GM23338 (cell line): ENCODE data around the gene TNNT3. TPM values are rescaled to one million over a fixed set of nuclear protein-coding genes. Genes with fewer than 3 reads are reported as not detected.

Source experiments
- ATAC-seq: fragments of 200-7000 bp; cut with Tn5 transposase; 3 replicates; pipeline ENCODE4 v1.9.1; 2020
- DNase-seq: peaks from one replicate; pipeline ENCODE4 v3.0.0-alpha.2; 2015; ENCODE audit warnings: low spot score
- H2AFZ ChIP-seq: fragments of 200-600 bp; sonication (generic); 2 replicates; pipeline ENCODE4 v1.8.0; 2016; ENCODE audit warnings: antibody characterized with exemption, mild to moderate bottlenecking, moderate library complexity
- H3F3A ChIP-seq: fragments of 200-600 bp; sonication (generic); replicated peaks from 2 replicates; pipeline ENCODE4 v1.8.0; 2017; ENCODE audit warnings: antibody characterized with exemption, mixed run types, low read depth
- H3K27ac ChIP-seq: fragments of 200-600 bp; sonication (generic); 2 replicates; pipeline ENCODE4 v1.6.1; 2016; ENCODE audit warnings: low read depth
- H3K27me3 ChIP-seq: fragments of 200-600 bp; sonication (generic); 2 replicates; pipeline ENCODE4 v1.8.0; 2016; ENCODE audit warnings: mild to moderate bottlenecking, mixed run types, moderate library complexity; ENCODE audit not compliant: insufficient read depth
- H3K36me3 ChIP-seq: fragments of 200-600 bp; sonication (generic); 2 replicates; pipeline ENCODE4 v1.8.0; 2016; ENCODE audit warnings: mild to moderate bottlenecking; ENCODE audit not compliant: insufficient read depth
- H3K4me1 ChIP-seq: fragments of 200-600 bp; sonication (generic); 2 replicates; pipeline ENCODE4 v1.8.0; 2016; ENCODE audit warnings: mild to moderate bottlenecking, moderate library complexity; ENCODE audit not compliant: insufficient read depth
- H3K4me2 ChIP-seq: fragments of 200-600 bp; sonication (generic); 2 replicates; pipeline ENCODE4 v1.7.1; 2017; ENCODE audit warnings: mixed run types
- H3K4me3 ChIP-seq: fragments of 200-600 bp; sonication (generic); 2 replicates; pipeline ENCODE4 v1.6.1; 2016; ENCODE audit warnings: mixed run types
- H3K79me2 ChIP-seq: fragments of 200-600 bp; sonication (generic); replicated peaks from 2 replicates; pipeline ENCODE4 v1.8.0; 2017; ENCODE audit warnings: mild to moderate bottlenecking; ENCODE audit not compliant: insufficient read depth
- H3K9me2 ChIP-seq: fragments of 200-600 bp; sonication (generic); 2 replicates; pipeline ENCODE4 v1.8.0; 2017; ENCODE audit not compliant: insufficient read depth
- H4K20me1 ChIP-seq: fragments of 200-600 bp; sonication (generic); replicated peaks from 2 replicates; pipeline ENCODE4 v1.8.0; 2017; ENCODE audit warnings: mild to moderate bottlenecking; ENCODE audit not compliant: insufficient read depth
- H3K27ac Mint-ChIP-seq: 2 replicates; pipeline ENCODE4 v1.8.0; 2020; ENCODE audit warnings: inconsistent platforms, mild to moderate bottlenecking, moderate library complexity, mixed read lengths
- H3K27me3 Mint-ChIP-seq: 3 replicates; pipeline ENCODE4 v1.8.0; 2022; ENCODE audit warnings: low read depth, mild to moderate bottlenecking, moderate library complexity, mixed read lengths, inconsistent platforms; ENCODE audit not compliant: insufficient read depth, poor library complexity
- H3K36me3 Mint-ChIP-seq: 3 replicates; pipeline ENCODE4 v1.8.0; 2021; ENCODE audit warnings: low read depth, mild to moderate bottlenecking, inconsistent platforms, moderate library complexity, mixed read lengths
- H3K4me1 Mint-ChIP-seq: 3 replicates; pipeline ENCODE4 v1.8.0; 2020; ENCODE audit warnings: mild to moderate bottlenecking, inconsistent platforms, mixed read lengths
- H3K4me3 Mint-ChIP-seq: 3 replicates; pipeline ENCODE4 v1.8.0; 2021; ENCODE audit warnings: moderate library complexity, mild to moderate bottlenecking, inconsistent platforms, mixed read lengths
- H3K9me3 Mint-ChIP-seq: 3 replicates; pipeline ENCODE4 v1.8.0; 2020; ENCODE audit warnings: moderate library complexity, mild to moderate bottlenecking, inconsistent platforms, mixed read lengths
- CREB1 ChIP-seq: fragments of 250-450 bp; sonication (Bioruptor Pico); IDR thresholded peaks from 2 replicates; pipeline ENCODE4 v1.5.0; 2020; ENCODE audit warnings: low read depth, mild to moderate bottlenecking, moderate library complexity
- CTCF ChIP-seq, 2 experiments: fragments of 200-600 bp in 1 of 2; sonication (generic) in 1 of 2; conservative IDR thresholded peaks; 2 replicates each; pipeline versions ENCODE4 v1.5.1 to v1.6.1; 2016 to 2017; ENCODE audit warnings: antibody characterized with exemption in 2 of 2, low read depth in 2 of 2, mild to moderate bottlenecking in 2 of 2, moderate library complexity in 1 of 2
- EZH2 ChIP-seq: fragments of 200-600 bp; sonication (generic); IDR thresholded peaks from one replicate; pipeline ENCODE4 v1.8.0; 2017; ENCODE audit warnings: antibody characterized with exemption, mild to moderate bottlenecking, low read depth; ENCODE audit not compliant: unreplicated experiment
- EZH2phosphoT487 ChIP-seq: fragments of 200-600 bp; sonication (generic); IDR thresholded peaks from one replicate; pipeline ENCODE4 v1.8.1; 2018; ENCODE audit warnings: antibody characterized with exemption; ENCODE audit not compliant: unreplicated experiment
- NANOG ChIP-seq: IDR thresholded peaks from 2 replicates; pipeline ENCODE4 v1.6.1; 2016; ENCODE audit warnings: antibody characterized with exemption, borderline replicate concordance
- POLR2AphosphoS5 ChIP-seq: IDR thresholded peaks from 2 replicates; pipeline ENCODE4 v1.6.1; 2016; ENCODE audit warnings: antibody characterized with exemption, low read depth
- ZNF331 ChIP-seq: fragments of 250-450 bp; sonication (Bioruptor Pico); IDR thresholded peaks from 2 replicates; pipeline ENCODE4 v1.5.0; 2020; ENCODE audit warnings: low read depth, mild to moderate bottlenecking, moderate library complexity
- ZNF462 ChIP-seq: fragments of 250-450 bp; sonication (Bioruptor Pico); IDR thresholded peaks from 2 replicates; pipeline ENCODE4 v1.5.0; 2020; ENCODE audit warnings: mild to moderate bottlenecking, moderate library complexity
- polyA plus RNA-seq: library from polyadenylated mRNA; unstranded; fragments of >200 nt; fragmentation: Nextera tagmentation; extraction: Ambion mirVana; gene quantifications from 2 replicates; pipeline ENCODE4 v1.2.1, GENCODE V29; 2016
- total RNA-seq: library from RNA; depleted of rRNA; stranded (reverse); fragments of >200 nt; shearing (Covaris generic); gene quantifications from 2 replicates; pipeline ENCODE4 v1.2.3, GENCODE V29; 2014
- TF ChIP-seq, protein P1 (sequence below): IDR thresholded peaks from one replicate; pipeline ENCODE4 v1.6.1; 2018; ENCODE audit warnings: antibody characterized with exemption; ENCODE audit not compliant: unreplicated experiment
- TF ChIP-seq, protein P2 (sequence below): IDR thresholded peaks from 2 replicates; pipeline ENCODE4 v1.6.1; 2016; ENCODE audit warnings: antibody characterized with exemption

The TNNT3 gene
- total and polyA plus RNA-seq, 2 experiments from 2014 or later, result not detected

GRCh38 chr11:1927026-1927847, 7.7 kb downstream of the TNNT3 start:
- H3K9me2 ChIP-seq, result no peaks in the 10 kb centered on the region
- H4K20me1 ChIP-seq, result no peaks in the 10 kb centered on the region
- no peak overlapping the region for H3K4me3 ChIP-seq
- TF ChIP-seq ZNF331 (CRISPR knock-in tag) (no peak), POLR2AphosphoS5 (no peak), ZNF462 (CRISPR knock-in tag) (no peak), EZH2phosphoT487 (no peak), EZH2 (no peak), CREB1 (CRISPR knock-in tag) (no peak), CTCF (conservative IDR thresholded peaks at IDR 0.05; ENCODE audit: low read depth in 2 of 2) (no peak), NANOG (no peak)
- TF ChIP-seq, protein P1, sequence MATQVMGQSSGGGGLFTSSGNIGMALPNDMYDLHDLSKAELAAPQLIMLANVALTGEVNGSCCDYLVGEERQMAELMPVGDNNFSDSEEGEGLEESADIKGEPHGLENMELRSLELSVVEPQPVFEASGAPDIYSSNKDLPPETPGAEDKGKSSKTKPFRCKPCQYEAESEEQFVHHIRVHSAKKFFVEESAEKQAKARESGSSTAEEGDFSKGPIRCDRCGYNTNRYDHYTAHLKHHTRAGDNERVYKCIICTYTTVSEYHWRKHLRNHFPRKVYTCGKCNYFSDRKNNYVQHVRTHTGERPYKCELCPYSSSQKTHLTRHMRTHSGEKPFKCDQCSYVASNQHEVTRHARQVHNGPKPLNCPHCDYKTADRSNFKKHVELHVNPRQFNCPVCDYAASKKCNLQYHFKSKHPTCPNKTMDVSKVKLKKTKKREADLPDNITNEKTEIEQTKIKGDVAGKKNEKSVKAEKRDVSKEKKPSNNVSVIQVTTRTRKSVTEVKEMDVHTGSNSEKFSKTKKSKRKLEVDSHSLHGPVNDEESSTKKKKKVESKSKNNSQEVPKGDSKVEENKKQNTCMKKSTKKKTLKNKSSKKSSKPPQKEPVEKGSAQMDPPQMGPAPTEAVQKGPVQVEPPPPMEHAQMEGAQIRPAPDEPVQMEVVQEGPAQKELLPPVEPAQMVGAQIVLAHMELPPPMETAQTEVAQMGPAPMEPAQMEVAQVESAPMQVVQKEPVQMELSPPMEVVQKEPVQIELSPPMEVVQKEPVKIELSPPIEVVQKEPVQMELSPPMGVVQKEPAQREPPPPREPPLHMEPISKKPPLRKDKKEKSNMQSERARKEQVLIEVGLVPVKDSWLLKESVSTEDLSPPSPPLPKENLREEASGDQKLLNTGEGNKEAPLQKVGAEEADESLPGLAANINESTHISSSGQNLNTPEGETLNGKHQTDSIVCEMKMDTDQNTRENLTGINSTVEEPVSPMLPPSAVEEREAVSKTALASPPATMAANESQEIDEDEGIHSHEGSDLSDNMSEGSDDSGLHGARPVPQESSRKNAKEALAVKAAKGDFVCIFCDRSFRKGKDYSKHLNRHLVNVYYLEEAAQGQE, result no peak
- TF ChIP-seq, protein P2, sequence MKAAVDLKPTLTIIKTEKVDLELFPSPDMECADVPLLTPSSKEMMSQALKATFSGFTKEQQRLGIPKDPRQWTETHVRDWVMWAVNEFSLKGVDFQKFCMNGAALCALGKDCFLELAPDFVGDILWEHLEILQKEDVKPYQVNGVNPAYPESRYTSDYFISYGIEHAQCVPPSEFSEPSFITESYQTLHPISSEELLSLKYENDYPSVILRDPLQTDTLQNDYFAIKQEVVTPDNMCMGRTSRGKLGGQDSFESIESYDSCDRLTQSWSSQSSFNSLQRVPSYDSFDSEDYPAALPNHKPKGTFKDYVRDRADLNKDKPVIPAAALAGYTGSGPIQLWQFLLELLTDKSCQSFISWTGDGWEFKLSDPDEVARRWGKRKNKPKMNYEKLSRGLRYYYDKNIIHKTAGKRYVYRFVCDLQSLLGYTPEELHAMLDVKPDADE, result no peak
- no peak overlapping the region for H3K27ac ChIP-seq
- no peaks in the 10 kb centered on the region for H3K4me1 ChIP-seq
- H3K9me3 Mint-ChIP-seq, result no peaks in the 10 kb centered on the region
- H3K4me1 Mint-ChIP-seq, result 0 out of 3 replicates have a peak, but pooled peaks cover 5% of the 10 kb centered on the region
- DNase-seq (no peak), ATAC-seq (no peak)
- H3K36me3 Mint-ChIP-seq, result no peaks in the 10 kb centered on the region
- no peak overlapping the region for H2AFZ ChIP-seq
- no peak overlapping the region for H3K4me2 ChIP-seq
- H3K27me3 Mint-ChIP-seq, result peaks cover 10% of the 10 kb centered on the region
- H3F3A ChIP-seq, result no peaks in the 10 kb centered on the region
- no peak overlapping the region for H3K4me3 Mint-ChIP-seq
- H3K27ac Mint-ChIP-seq, result no peak overlapping the region
- H3K27me3 ChIP-seq, result no peaks in the 10 kb centered on the region
- H3K79me2 ChIP-seq, result no peaks in the 10 kb centered on the region
- no peaks in the 10 kb centered on the region for H3K36me3 ChIP-seq
